NCI-H82 treated with DMSO at 0.1 percent for 48 hours (cell line): Measurements from ENCODE around the gene KIF23.

Experiments
- DNase-seq: peaks from one replicate; lab custom pipeline; 2025; ENCODE audit not compliant: unreplicated experiment; lab: John Stamatoyannopoulos, UW

Gene KIF23

GRCh38 chr15:69394556-69395282 is 19.4 kb upstream of the KIF23 start:
- peak; percentile 22 for DNase-seq

GRCh38 chr15:69395460-69395859 is 18.7 kb upstream of the KIF23 start:
- DNase-seq = no peak

- DNase-seq = no peak
Measured at GRCh38 chr15:69395991-69396390, 18.2 kb upstream of the KIF23 start.

GRCh38 chr15:69398491-69398891 is 15.7 kb upstream of the KIF23 start:
- DNase-seq = no peak

- no peak for DNase-seq
Measured at GRCh38 chr15:69400850-69401249, 13.3 kb upstream of the KIF23 start.

- DNase-seq = no peak
Measured at GRCh38 chr15:69402816-69403215, 11.3 kb upstream of the KIF23 start.

- no peak for DNase-seq
Measured at GRCh38 chr15:69403594-69403993, 10.6 kb upstream of the KIF23 start.

GRCh38 chr15:69405110-69405509 is 9.0 kb upstream of the KIF23 start:
- DNase-seq = no peak

GRCh38 chr15:69407719-69408400 is 6.3 kb upstream of the KIF23 start:
- DNase-seq = no peak

- no peak for DNase-seq
Measured at GRCh38 chr15:69408841-69409240, 5.3 kb upstream of the KIF23 start.

- no peak for DNase-seq
Measured at GRCh38 chr15:69410248-69410874, 3.8 kb upstream of the KIF23 start.

GRCh38 chr15:69412274-69412673 is 1.9 kb upstream of the KIF23 start:
- no peak for DNase-seq

GRCh38 chr15:69412701-69413100 is 1.4 kb upstream of the KIF23 start:
- DNase-seq = no peak

- no peak for DNase-seq
Measured at GRCh38 chr15:69414701-69415167, 585 bp downstream of the KIF23 start.

GRCh38 chr15:69415381-69415780 is 1.2 kb downstream of the KIF23 start:
- no peak for DNase-seq

GRCh38 chr15:69417581-69417980 is 3.4 kb downstream of the KIF23 start:
- DNase-seq = no peak

GRCh38 chr15:69421498-69421897 is 7.3 kb downstream of the KIF23 start:
- no peak for DNase-seq

- no peak for DNase-seq
Measured at GRCh38 chr15:69422336-69422895, 8.3 kb downstream of the KIF23 start.

- no peak for DNase-seq
Measured at GRCh38 chr15:69424001-69424400, 9.9 kb downstream of the KIF23 start.

GRCh38 chr15:69424748-69425413 is 10.7 kb downstream of the KIF23 start:
- no peak for DNase-seq

- no peak for DNase-seq
Measured at GRCh38 chr15:69433831-69434230, 19.7 kb downstream of the KIF23 start.
